Measurements from ENCODE around the gene LINGO3. TPM values are rescaled to one million over a fixed set of nuclear protein-coding genes. Genes with fewer than 3 reads are reported as not detected.

LINGO3 gene
- total RNA-seq, 2 donors from 2014 or later = 0.58 TPM; not detected in 1

DNA sequence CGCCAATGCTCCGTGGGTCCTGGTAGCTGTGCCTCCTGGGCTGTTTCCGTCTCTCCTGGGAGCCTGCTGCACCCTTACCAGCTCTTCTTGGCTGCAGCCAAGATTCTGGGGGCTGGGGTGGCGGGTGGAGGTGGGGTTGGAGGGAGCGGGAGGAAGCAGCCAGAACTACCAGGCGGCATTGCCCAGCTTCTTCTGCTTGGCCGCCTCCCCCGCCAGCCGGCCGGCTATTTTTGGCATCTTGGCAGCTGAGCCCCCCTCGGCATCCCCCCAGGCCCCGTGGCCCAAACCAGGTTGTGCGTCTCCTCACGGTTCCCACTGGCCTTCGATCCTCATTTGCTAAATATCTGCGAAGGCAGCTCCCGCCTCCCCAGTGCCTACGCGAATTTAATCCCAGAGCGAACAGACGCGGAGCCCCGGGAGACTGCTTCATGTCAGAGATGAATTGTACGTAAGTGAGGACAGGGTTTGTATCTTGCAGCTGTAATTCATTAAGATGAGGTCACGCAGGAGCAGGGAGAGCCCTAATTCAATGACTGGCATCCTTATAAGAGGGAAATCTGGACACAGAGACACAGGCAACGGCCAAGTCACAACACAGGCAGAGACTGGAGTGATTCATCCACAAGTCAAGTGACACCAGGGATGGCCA is 13.1 kb downstream of the LINGO3 start:
- peaks cover 21% of the 10 kb centered on the region for H3K27me3 ChIP-seq
- H3K9me3 ChIP-seq = no peaks in the 10 kb centered on the region
- H3K9ac ChIP-seq (ENCODE audit: low read depth in 2 of 2, low read length in 2 of 2) = no peak overlapping the region
- H3K4me3 ChIP-seq = no peak overlapping the region
- H3K27ac ChIP-seq = no peak overlapping the region
- H3K36me3 ChIP-seq = no peaks in the 10 kb centered on the region
- no peak for TF ChIP-seq CTCF (IDR thresholded peaks at IDR 0.05)
- H3K4me1 ChIP-seq = peaks cover 11% of the 10 kb centered on the region
- intact Hi-C loops (cut with DNase I) = no loop called here
- DNase-seq = no peak

GRCh38 chr19:2291185-2291751 is 16.7 kb downstream of the LINGO3 start:
- H3K27me3 ChIP-seq = peaks cover 34% of the 10 kb centered on the region
- H3K4me3 ChIP-seq = peak overlapping the region; percentile 25
- no peaks in the 10 kb centered on the region for H3K36me3 ChIP-seq
- intact Hi-C loops (cut with DNase I) = no loop called here
- no peak for DNase-seq
- H3K9ac ChIP-seq (ENCODE audit: low read depth in 2 of 2, low read length in 2 of 2) = peak overlapping the region in 1 of 2 donors; percentile 12
- H3K27ac ChIP-seq = no peak overlapping the region
- TF ChIP-seq CTCF (IDR thresholded peaks at IDR 0.05) = no peak
- H3K9me3 ChIP-seq = no peaks in the 10 kb centered on the region
- H3K4me1 ChIP-seq = peaks cover 11% of the 10 kb centered on the region

DNA sequence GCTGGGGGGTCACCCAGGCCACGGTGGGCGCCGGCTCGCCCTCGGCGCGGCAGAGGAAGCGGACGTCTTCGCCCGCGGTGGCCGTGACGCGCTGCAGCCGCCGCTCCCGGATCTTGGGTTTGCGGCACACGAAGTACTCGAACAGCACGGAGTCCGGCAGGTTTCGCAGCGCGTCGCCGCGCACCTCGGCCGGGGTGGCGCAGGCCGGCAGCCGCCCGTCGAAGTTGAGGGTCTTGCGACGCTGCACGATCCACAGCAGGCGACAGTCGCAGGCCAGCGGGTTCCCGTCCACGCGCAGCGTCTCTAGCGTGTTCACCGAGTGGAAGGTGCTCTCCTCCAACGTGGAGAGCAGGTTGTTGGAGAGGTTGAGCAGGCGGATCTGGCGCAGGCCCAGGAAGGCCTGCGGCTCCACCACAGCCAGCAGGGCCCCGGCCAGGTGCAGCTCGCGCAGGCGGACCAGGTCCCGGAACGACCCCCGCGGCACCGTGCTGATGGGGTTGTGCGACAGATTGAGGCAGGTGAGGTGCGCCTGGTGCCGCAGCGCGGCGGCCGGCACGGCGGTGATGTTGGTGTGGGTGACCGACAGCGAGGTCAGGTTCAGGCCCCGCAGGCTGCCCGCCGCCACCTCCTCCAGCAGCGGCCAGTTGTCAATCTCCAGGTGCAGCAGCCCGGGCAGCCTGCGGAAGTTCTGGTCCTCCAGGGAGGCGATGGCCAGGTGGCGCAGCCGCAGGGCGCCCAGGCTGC is 17.3 kb downstream of the LINGO3 start:
- Histone ChIP-seq H3K4me3 (peak overlapping the region; percentile 25), H3K36me3 (no peaks in the 10 kb centered on the region), H3K27me3 (peaks cover 34% of the 10 kb centered on the region), H3K9ac (ENCODE audit: low read depth in 2 of 2, low read length in 2 of 2) (peak overlapping the region in 1 of 2 donors; percentile 60), H3K27ac (peak overlapping the region; percentile 22), H3K9me3 (no peaks in the 10 kb centered on the region), H3K4me1 (peaks cover 11% of the 10 kb centered on the region)
- peak; percentile 17 for DNase-seq
- intact Hi-C loops (cut with DNase I) = no loop called here
- TF ChIP-seq CTCF (IDR thresholded peaks at IDR 0.05) = no peak

DNA sequence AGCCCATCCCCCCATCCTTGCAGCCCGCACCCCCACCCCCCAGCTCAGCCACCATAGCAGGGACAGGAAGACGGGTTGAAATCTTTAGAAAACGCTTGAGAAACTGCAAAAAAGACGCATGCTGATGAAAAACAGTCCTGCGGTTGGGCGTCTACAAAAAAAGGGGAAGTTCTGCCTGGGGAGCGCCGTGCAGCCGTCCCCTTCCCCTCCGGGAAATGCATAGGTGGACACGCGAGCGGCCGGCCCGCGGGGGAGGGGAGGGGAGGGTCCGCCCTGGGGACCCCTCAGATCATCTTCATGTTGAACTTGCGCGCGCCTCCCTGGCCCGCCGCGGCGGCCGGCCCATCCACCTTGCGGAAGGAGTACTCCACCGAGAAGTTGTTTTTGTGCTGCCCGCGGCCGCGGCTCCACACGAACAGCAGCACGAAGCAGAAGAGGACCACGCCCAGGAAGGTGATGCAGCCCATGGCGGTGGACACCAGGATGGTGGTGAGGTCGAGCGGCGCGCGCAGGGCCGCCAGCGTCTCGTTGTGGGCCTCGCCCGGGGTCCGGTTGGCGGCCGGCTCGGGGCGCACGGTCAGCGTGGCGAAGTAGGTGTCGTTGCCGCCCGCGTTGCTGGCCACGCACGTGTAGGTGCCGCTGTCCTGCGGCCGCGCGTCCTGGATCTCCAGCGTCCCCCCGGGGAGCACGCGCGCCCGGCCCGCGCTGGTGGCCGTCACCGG is 18.1 kb downstream of the LINGO3 start:
- peaks cover 11% of the 10 kb centered on the region for H3K4me1 ChIP-seq
- H3K27me3 ChIP-seq = peaks cover 34% of the 10 kb centered on the region
- no peaks in the 10 kb centered on the region for H3K9me3 ChIP-seq
- peak overlapping the region; percentile 25 for H3K4me3 ChIP-seq
- H3K36me3 ChIP-seq = no peaks in the 10 kb centered on the region
- intact Hi-C loops (cut with DNase I) = no loop called here
- peak; percentile 25 for DNase-seq
- peak overlapping the region; percentile 34 to 60 for H3K9ac ChIP-seq (ENCODE audit: low read depth in 2 of 2, low read length in 2 of 2)
- peak overlapping the region; percentile 22 for H3K27ac ChIP-seq
- TF ChIP-seq CTCF (IDR thresholded peaks at IDR 0.05) = no peak

All from colonic mucosa (tissue), 4 donors.